Neural cell (in vitro differentiated cells): ENCODE results near the gene NUDT1. TPM values are rescaled to one million over a fixed set of nuclear protein-coding genes. Genes with fewer than 3 reads are reported as not detected.

ENCODE experiments used
- H2AFZ ChIP-seq: fragments of 200-600, 300-800 bp; sonication (generic), shearing (Covaris generic); 2 replicates; pipeline ENCODE4 v1.6.0; 2014; ENCODE audit warnings: low read depth, mild to moderate bottlenecking, antibody characterized with exemption, low read length, moderate library complexity
- H3F3A ChIP-seq: fragments of 200-600 bp; shearing (Covaris generic); 2 replicates; pipeline ENCODE4 v1.6.1; 2016; ENCODE audit warnings: mild to moderate bottlenecking, moderate library complexity, mixed read lengths, antibody characterized with exemption, low read length; ENCODE audit not compliant: insufficient read depth, poor library complexity, severe bottlenecking
- H3K27ac ChIP-seq: fragments of 200-600, 300-800 bp; sonication (generic), shearing (Covaris generic); 2 replicates; pipeline ENCODE4 v1.5.1; 2014; ENCODE audit warnings: mild to moderate bottlenecking, low read length, moderate library complexity
- H3K27me3 ChIP-seq: fragments of 300-800, 200-600 bp; sonication (generic), shearing (Covaris generic); 2 replicates; pipeline ENCODE4 v1.6.0; 2014; ENCODE audit warnings: mild to moderate bottlenecking, low read depth, low read length, moderate library complexity; ENCODE audit not compliant: insufficient read depth
- H3K36me3 ChIP-seq: fragments of 300-800, 200-600 bp; sonication (generic), shearing (Covaris generic); 2 replicates; pipeline ENCODE4 v1.5.1; 2014; ENCODE audit warnings: mild to moderate bottlenecking, antibody characterized with exemption, low read length, moderate library complexity; ENCODE audit not compliant: insufficient read depth
- H3K4me2 ChIP-seq: fragments of 300-800, 200-600 bp; sonication (generic), shearing (Covaris generic); 2 replicates; pipeline ENCODE4 v1.6.0; 2014; ENCODE audit warnings: mild to moderate bottlenecking, low read length
- H3K4me3 ChIP-seq: fragments of 300-800, 200-600 bp; sonication (generic), shearing (Covaris generic); 2 replicates; pipeline ENCODE4 v1.5.1; 2014; ENCODE audit warnings: mild to moderate bottlenecking, low read length, moderate library complexity
- H3K79me2 ChIP-seq: fragments of 200-600 bp; shearing (Covaris generic); replicated peaks from 2 replicates; pipeline ENCODE4 v1.6.0; 2014; ENCODE audit warnings: mild to moderate bottlenecking, low read length, moderate library complexity; ENCODE audit not compliant: insufficient read depth
- H3K9ac ChIP-seq: fragments of 300-800, 200-600 bp; sonication (generic), shearing (Covaris generic); 2 replicates; pipeline ENCODE4 v1.6.1; 2016; ENCODE audit warnings: mild to moderate bottlenecking, low read length, mixed read lengths
- H3K9me2 ChIP-seq: fragments of 200-600 bp; shearing (Covaris generic); 2 replicates; pipeline ENCODE4 v1.6.1; 2016; ENCODE audit warnings: mild to moderate bottlenecking, low read length, mixed read lengths; ENCODE audit not compliant: insufficient read depth
- H3K9me3 ChIP-seq: fragments of 200-600, 300-800 bp; sonication (generic), shearing (Covaris generic); 2 replicates; pipeline ENCODE4 v1.6.1; 2016; ENCODE audit warnings: mild to moderate bottlenecking, mixed run types, low read length, moderate library complexity, mixed read lengths
- H4K20me1 ChIP-seq: fragments of 200-600 bp; shearing (Covaris generic); 2 replicates; pipeline ENCODE4 v1.6.1; 2016; ENCODE audit warnings: mild to moderate bottlenecking, mixed run types; ENCODE audit not compliant: insufficient read depth
- CTCF ChIP-seq: fragments of 450-650 bp; IDR thresholded peaks from 2 replicates; pipeline ENCODE4 v1.5.1; 2014; ENCODE audit warnings: antibody characterized with exemption, mild to moderate bottlenecking, moderate library complexity; ENCODE audit not compliant: poor library complexity, severe bottlenecking
- EP300 ChIP-seq: fragments of 450-650 bp; conservative IDR thresholded peaks from 2 replicates; pipeline ENCODE4 v1.6.1; 2014; ENCODE audit warnings: antibody characterized with exemption, mild to moderate bottlenecking, moderate library complexity; ENCODE audit not compliant: poor library complexity, severe bottlenecking
- EZH2 ChIP-seq: fragments of 200-600, 300-800 bp; shearing (Covaris generic), sonication (generic); IDR thresholded peaks from 2 replicates; pipeline ENCODE4 v1.6.1; 2014; ENCODE audit warnings: antibody characterized with exemption, low read length, borderline replicate concordance, mild to moderate bottlenecking; ENCODE audit not compliant: insufficient read depth, poor library complexity, severe bottlenecking
- MXI1 ChIP-seq: fragments of 450-650 bp; conservative IDR thresholded peaks from 2 replicates; pipeline ENCODE4 v1.6.1; 2014; ENCODE audit warnings: antibody characterized with exemption, mild to moderate bottlenecking; ENCODE audit not compliant: poor library complexity, severe bottlenecking
- POLR2AphosphoS5 ChIP-seq: IDR thresholded peaks from 2 replicates; pipeline ENCODE4 v1.6.1; 2012
- RAD21 ChIP-seq: fragments of 450-650 bp; conservative IDR thresholded peaks from 2 replicates; pipeline ENCODE4 v1.6.1; 2014; ENCODE audit warnings: antibody characterized with exemption, mild to moderate bottlenecking, moderate library complexity
- SMC3 ChIP-seq: fragments of 450-650 bp; conservative IDR thresholded peaks from 2 replicates; pipeline ENCODE4 v1.6.1; 2014; ENCODE audit warnings: antibody characterized with exemption, mild to moderate bottlenecking, moderate library complexity; ENCODE audit not compliant: poor library complexity
- TAF1 ChIP-seq: IDR thresholded peaks from 2 replicates; pipeline ENCODE4 v1.6.1; 2012; ENCODE audit warnings: low read depth
- polyA plus RNA-seq: library from polyadenylated mRNA; depleted of rRNA; stranded (reverse); fragments of >200 nt; gene quantifications from 2 replicates; pipeline ENCODE4 v1.2.3, GENCODE V29; 2014
- TF ChIP-seq, protein P1 (sequence below): IDR thresholded peaks from 2 replicates; pipeline ENCODE4 v1.6.1; 2012; ENCODE audit warnings: borderline replicate concordance

The NUDT1 gene
- polyA plus RNA-seq, 1 donor from 2014 or later: 67.8 TPM

DNA sequence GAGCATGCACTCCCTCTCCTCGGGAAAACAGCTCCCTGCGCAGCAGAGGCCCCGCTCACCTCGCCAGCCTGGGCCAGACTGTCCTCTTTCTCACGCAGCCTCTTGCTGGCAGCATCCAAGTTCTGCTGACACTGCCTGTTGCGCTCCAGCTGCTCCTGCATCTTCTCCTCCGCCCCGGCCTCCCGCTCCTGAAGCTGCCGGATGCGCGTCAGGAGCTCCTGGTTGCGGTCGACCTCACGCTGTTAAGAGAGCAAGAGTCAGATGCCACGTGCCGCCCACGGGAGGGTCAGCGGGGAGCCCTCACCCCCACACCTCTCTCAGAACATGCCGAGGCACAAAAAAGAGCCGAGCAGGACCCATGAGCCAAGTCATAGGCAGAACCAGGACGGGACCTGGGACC is 19.5 kb upstream of the NUDT1 start:
- Histone ChIP-seq H3K27me3 (no peaks in the 10 kb centered on the region), H3K9me2 (no peaks in the 10 kb centered on the region), H3K27ac (no peak overlapping the region), H3K4me3 (no peak overlapping the region), H3K36me3 (no peaks in the 10 kb centered on the region), H3K4me2 (no peak overlapping the region), H3F3A (no peaks in the 10 kb centered on the region), H3K9me3 (no peaks in the 10 kb centered on the region), H4K20me1 (no peaks in the 10 kb centered on the region), H2AFZ (no peak overlapping the region), H3K9ac (no peak overlapping the region), H3K79me2 (no peaks in the 10 kb centered on the region)
- TF ChIP-seq MXI1 (no peak), RAD21 (no peak), TAF1 (no peak), EP300 (no peak), SMC3 (no peak), EZH2 (no peak), CTCF (no peak), POLR2AphosphoS5 (no peak)
- TF ChIP-seq, protein P1, sequence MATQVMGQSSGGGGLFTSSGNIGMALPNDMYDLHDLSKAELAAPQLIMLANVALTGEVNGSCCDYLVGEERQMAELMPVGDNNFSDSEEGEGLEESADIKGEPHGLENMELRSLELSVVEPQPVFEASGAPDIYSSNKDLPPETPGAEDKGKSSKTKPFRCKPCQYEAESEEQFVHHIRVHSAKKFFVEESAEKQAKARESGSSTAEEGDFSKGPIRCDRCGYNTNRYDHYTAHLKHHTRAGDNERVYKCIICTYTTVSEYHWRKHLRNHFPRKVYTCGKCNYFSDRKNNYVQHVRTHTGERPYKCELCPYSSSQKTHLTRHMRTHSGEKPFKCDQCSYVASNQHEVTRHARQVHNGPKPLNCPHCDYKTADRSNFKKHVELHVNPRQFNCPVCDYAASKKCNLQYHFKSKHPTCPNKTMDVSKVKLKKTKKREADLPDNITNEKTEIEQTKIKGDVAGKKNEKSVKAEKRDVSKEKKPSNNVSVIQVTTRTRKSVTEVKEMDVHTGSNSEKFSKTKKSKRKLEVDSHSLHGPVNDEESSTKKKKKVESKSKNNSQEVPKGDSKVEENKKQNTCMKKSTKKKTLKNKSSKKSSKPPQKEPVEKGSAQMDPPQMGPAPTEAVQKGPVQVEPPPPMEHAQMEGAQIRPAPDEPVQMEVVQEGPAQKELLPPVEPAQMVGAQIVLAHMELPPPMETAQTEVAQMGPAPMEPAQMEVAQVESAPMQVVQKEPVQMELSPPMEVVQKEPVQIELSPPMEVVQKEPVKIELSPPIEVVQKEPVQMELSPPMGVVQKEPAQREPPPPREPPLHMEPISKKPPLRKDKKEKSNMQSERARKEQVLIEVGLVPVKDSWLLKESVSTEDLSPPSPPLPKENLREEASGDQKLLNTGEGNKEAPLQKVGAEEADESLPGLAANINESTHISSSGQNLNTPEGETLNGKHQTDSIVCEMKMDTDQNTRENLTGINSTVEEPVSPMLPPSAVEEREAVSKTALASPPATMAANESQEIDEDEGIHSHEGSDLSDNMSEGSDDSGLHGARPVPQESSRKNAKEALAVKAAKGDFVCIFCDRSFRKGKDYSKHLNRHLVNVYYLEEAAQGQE: no peak

- Histone ChIP-seq H3K4me3 (no peak overlapping the region), H3K79me2 (no peaks in the 10 kb centered on the region), H3K36me3 (no peaks in the 10 kb centered on the region), H3K4me2 (no peak overlapping the region), H3K9me2 (no peaks in the 10 kb centered on the region), H3K27me3 (no peaks in the 10 kb centered on the region), H3F3A (no peaks in the 10 kb centered on the region), H3K27ac (no peak overlapping the region), H3K9ac (no peak overlapping the region), H2AFZ (no peak overlapping the region), H4K20me1 (no peaks in the 10 kb centered on the region), H3K9me3 (no peaks in the 10 kb centered on the region)
- TF ChIP-seq TAF1: no peak
- no peak for TF ChIP-seq SMC3
- no peak for TF ChIP-seq MXI1
- no peak for TF ChIP-seq RAD21
- TF ChIP-seq, protein P1: no peak
- no peak for TF ChIP-seq CTCF
- TF ChIP-seq POLR2AphosphoS5: no peak
- no peak for TF ChIP-seq EZH2
- TF ChIP-seq EP300: no peak
Measured at GRCh38 chr7:2223321-2223720, 18.7 kb upstream of the NUDT1 start.
